Stimulated activated CD4-positive, alpha-beta T cell treated with anti-CD3 and anti-CD28 coated beads, Interleukin-4, amount 100 ng/mL, for 24 hours (primary cell): ENCODE results near the gene ROCK1.
"Not testable (repeated sequence)": the region's sequence is repeated elsewhere in the genome, so short reads cannot be mapped to it uniquely, and the experiment has no call there.

ENCODE experiments used
- DNase-seq: peaks from one replicate; pipeline ENCODE4 v3.0.0-alpha.2; 2020

The ROCK1 gene

GRCh38 chr18:21111346-21112139, at the start of gene ROCK1:
ROCK1 (minus strand) TSS chr18:21111813; CDS start chr18:21110910, 903 bp downstream.
- peak; percentile 99 for DNase-seq

DNA sequence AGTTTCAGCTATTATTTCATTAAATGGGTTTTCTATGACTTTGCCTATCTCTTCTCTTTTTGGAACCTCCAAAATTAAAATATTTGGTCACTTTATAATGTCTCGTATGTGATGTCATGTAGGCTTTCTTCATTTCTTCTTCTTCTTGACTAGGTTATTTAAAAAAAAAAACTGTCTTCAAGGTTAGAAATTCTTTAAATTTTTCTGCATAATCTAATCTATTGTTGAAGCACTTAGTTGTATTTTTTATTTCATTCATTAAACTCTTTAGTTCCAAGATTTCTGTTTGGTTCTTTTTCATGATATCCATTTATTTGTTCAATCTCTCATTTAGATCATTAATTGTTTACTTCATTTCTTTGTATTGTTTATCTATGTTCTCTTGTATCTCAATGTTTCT, 43.8 kb upstream of the ROCK1 start:
- DNase-seq: no peak

GRCh38 chr18:21146016-21146415, 34.4 kb upstream of the ROCK1 start:
- no peak for DNase-seq

- DNase-seq: no peak
Measured at GRCh38 chr18:21145371-21145770, 33.8 kb upstream of the ROCK1 start.

DNA sequence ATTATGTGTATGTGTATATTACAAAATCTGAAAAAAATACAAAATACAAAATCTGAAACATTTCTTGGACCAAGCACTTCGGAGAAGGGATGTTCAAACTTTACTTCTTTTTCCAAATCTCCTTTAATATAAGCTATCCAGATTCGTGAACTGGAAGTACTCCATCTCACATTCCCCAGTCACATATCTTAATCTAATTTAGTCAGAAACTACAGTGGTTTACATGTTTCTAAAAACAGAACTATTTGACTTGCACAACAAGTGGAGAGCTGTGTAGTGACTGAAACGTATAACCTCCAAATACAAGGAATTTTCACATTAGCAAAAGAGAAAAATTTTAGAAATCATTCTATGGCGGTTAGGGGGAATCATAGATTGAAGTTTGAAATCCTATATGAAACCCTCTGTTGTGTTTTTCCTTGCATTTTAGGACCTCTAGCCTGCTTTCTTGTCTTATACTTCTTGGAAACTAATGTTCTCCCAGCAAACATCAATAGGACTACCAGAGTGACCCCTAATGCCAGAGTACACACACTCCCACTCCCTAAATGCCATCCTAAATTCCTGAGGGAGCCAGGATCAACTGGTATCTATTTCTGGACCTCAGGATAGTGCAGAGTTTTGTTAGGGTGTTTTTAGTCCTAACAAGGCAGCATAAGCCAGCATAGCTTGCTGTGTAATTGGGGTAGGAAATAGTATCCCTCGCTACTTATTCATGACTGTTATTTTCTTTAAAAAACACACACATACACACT, 30.2 kb upstream of the ROCK1 start:
- DNase-seq: no peak

- not testable (repeated sequence) for DNase-seq
Measured at GRCh38 chr18:21137719-21138488, 26.3 kb upstream of the ROCK1 start.

DNA sequence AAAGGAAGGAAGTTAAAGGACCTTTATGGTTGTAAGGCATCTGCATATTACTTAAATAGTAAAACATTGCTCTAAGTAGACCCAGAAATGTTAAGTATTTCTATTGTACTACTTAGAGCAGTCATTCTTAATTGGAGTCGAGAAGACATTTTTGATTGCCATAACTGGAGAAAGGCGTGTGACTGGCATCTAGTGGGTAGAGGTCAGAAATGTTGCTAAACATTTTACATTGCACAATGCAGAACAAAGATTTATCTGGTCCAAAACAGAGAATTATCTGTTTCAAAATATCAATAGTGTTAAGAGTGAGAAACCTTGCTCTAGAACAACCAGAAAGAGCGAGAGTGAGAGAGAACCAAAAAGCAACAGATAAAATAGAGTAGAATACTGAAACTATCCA, 23.3 kb upstream of the ROCK1 start:
- DNase-seq: peak; percentile 16

GRCh38 chr18:21132398-21132918, 20.8 kb upstream of the ROCK1 start:
- no peak for DNase-seq

DNA sequence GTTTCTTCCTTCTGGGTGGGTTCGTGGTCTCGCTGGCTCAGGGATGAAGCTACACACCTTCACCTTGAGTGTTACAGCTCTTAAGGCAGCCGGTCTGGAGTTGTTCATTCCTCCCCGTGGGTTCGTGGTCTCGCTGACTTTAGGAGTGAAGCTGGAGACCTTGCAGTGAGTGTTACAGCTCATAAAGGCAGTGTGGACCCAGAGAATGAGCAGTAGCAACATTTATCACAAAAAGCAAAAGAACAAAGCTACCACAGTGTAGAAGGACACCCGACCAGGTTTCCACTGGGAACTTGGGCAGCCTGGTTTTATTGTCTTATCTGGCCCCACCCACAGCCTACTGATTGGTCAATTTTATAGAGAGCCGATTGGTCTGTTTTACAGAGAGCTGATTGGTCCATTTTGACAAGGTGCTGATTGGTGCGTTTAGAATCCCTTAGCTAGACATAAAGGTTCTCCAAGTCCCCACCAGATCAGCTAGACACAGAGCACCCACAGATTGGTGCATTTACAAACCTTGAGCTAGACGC, 20.1 kb upstream of the ROCK1 start:
- no peak for DNase-seq

DNA sequence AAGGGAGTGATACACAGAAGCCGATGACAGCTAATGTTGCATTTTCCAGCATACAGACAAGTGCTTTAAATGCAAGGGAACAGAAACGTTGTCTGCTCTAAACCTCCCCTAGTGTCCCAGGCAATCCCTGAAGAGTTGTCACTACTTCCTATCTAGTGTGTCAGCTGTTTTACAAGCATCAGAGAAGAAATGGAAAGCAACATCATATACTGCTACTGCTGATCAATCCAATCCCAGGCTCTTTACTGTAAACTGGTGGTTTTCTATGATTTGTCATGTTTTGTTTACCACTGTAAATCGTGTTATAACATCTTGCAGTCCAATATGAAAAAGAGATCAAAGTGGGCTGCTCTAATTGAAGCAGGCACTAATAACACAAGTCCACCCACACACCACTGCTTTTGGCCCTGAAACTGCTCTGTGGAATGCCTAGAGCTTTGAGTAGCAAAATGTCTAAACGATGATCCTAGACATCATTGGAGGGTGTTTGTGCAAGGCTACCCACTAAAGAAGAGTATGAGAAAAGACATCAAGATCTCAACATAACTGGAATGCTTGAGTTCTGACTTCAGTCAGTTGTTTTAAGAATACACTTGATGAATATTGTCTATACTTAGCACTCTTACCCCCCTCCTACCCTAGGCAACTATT, 18.1 kb upstream of the ROCK1 start:
- no peak for DNase-seq

DNA sequence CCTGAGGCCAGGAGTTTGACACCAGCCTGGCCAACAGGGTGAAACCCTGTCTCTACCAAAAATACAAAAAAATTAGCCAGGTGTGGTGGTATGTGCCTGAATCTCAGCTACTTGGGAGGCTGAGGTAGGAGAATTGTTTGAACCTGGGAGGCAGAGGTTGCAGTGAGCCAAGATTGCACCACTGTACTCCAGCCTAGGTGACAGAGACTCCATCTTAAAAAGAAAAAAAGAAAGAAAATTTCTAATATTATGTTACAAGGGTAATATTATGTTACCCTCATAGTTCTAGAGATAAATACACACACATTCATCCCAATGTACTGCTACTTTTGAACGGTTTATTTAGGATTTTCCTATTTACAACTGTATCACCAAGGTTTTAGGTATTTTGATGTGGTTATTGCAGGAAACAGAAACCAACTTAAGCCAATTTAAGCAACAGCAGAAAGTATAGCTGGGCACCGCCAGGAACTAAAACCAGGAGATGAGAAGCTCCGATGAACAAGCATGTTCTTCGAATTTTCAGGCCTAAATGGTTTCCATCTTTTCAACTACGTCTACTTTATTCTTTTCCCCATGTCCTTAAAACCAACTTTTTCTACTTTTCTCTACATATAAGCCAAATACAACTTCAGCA, 11.8 kb upstream of the ROCK1 start:
- no peak for DNase-seq

DNA sequence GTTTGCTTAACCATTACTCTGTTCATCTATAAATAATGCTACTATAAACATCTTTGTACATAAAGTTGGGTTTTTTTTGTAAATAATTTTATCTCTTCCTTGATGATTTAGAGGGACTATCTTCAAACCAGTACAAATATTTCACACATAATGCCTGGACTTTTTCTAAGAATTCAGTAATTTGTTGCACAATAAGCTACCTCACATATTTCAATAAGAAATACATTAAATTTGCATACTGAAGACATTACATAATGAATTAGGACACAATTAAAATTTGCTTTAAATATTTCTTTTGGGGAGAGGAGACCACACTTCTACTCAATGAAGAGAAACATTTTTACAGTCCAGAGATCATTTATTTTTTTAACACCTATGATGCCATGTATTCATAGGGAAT, 7.2 kb upstream of the ROCK1 start:
- no peak for DNase-seq

DNA sequence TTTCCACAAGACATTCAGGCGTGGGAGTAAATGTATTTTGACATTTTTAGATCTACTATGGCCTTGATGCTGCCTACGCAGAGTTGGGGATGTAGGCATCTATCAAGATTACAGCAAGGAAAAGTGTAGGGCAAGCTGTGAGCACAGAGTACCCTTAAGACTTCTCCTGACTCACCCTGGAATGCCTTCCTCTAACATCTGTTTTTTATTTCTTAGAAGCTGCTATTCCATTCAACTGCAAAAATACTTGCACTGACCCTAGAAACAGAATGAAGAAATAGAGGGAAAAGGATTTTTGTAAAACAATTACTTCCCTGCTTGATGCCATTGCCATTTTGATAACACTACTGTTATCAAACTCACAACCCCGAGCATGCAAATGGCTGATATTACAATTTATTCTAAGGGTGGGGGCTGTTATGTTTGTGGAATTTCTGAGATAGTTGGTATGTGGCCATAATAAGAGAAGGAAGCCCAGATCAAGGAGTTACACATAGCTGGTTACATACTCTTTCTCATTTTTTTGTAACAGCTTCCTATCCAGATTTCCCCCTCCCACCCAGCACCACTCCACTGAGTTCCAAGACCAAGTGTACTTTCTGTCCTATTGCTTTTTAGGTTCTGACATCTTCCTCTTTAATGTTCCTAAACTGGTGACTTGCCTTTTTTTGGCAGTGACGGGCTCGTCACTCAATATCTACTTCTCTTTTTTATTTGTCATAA, 6.0 kb upstream of the ROCK1 start:
- no peak for DNase-seq

DNA sequence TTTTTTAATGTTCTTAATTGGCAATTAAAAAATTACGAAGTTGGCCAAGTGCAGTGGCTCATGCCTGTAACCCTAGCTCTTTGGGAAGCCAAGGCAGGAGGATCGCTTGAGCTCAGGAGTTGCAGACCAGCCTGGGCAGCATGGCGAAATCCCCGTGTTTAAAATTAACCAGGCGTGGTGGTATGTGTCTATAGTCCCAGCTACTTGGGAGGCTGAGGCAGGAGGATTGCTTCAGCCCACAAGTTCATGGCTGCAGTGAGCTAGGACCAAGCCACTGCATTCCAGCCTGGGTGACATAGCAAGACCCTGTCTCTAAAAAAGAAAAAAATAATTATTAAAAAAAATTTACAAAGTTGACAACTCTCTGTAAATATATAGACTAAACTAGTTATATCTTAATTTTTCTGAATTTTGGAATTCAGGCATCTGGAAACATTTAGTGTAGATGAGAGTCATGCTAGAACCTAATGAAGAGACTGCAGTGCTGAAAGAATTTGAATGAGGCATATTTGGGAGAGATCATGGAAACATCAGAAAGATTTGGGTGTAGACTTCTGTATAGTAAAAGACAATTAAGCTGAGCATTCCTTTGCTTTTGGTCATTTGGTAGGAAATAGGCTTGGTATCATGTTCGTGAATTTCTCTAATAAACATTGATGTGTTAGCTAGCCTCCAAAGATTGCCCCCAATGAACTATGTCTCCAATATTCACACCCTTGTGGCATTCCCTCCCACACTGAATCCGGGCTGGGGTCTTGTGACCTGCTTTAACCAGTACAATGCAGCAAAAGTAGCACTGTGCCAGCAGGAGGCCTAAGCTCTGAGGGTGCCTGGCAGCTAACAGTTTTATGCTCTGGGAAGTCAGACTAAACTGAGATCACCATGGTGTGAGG, 4.2 kb upstream of the ROCK1 start:
- no peak for DNase-seq

- DNase-seq: no peak
Measured at GRCh38 chr18:21112543-21113105, 1.0 kb upstream of the ROCK1 start.

- DNase-seq: peak; percentile 54
Measured at GRCh38 chr18:21112140-21112473, 494 bp upstream of the ROCK1 start.

GRCh38 chr18:21110713-21111345, 784 bp downstream of the ROCK1 start:
- peak; percentile 65 for DNase-seq

GRCh38 chr18:21109936-21110712, 1.5 kb downstream of the ROCK1 start:
- no peak for DNase-seq

DNA sequence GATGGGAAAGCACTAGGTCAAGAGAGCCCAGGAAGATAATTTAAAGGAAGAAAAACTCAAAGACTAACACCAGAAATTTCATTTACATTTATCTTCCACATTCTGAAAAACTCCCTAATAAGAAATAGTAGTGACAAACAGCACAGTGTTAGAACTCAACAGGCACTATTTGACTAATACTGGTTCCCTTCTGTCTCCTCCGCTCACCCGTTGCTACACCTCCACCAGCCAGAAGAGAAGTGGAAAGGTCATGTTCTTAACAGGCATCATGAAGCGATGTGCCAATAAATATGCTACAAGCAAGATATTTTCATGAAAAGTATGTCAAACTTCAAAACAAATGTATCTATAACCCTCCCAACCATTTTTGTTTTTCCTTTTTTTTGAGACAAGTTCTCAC, 5.7 kb downstream of the ROCK1 start:
- no peak for DNase-seq
